NB4 (cell line): ENCODE measurements around the gene LMAN1.

Experiments used
- MYC ChIP-seq: IDR thresholded peaks from 2 replicates; pipeline ENCODE4 v1.6.1; 2011; ENCODE audit warnings: low read depth, low read length
- POLR2A ChIP-seq: IDR thresholded peaks from 2 replicates; pipeline ENCODE4 v1.6.1; 2011; ENCODE audit warnings: mild to moderate bottlenecking; ENCODE audit not compliant: insufficient read length; ENCODE audit errors: extremely low read depth
- TF ChIP-seq, protein P1 (sequence below): IDR thresholded peaks from one replicate; pipeline ENCODE4 v1.5.1; 2012; ENCODE audit warnings: low read depth, low read length
- TF ChIP-seq, protein P2 (sequence below): IDR thresholded peaks from 2 replicates; pipeline ENCODE4 v1.6.1; 2011; ENCODE audit warnings: low read depth, low read length

DNA sequence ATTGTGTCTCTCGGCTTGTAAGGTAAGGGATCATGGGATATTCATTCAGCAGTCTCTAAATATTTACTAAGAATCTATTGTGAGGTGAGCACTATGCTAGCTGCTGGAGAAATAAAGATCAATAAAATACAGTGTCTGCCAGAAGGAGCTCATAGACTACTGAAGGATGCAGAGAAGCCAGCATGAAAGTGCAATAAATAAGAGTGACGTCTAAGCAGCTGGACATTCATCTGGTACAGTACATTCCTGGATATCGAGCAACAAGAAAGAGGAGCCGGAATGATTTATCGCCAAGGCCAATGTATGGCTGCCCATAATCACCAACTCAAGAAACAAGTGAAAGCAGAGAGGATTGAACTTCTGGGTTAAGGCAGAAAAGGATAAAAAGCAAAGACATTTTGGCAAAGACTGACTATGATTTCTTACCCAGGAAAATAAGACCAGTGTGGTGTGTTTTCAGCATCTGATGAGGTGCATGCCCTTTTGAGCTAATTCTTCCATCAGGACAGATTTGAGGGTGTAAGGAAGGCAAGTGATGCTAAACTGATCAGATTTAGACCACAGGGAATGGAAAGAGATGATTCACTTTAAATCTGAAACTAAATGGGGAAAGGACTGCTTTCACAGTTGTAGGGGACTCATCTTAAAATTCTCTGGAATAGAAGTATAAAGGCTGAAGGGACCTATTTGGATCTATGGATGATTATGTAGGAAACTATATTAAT lies 18.7 kb upstream of the LMAN1 start:
- TF ChIP-seq, protein P1, sequence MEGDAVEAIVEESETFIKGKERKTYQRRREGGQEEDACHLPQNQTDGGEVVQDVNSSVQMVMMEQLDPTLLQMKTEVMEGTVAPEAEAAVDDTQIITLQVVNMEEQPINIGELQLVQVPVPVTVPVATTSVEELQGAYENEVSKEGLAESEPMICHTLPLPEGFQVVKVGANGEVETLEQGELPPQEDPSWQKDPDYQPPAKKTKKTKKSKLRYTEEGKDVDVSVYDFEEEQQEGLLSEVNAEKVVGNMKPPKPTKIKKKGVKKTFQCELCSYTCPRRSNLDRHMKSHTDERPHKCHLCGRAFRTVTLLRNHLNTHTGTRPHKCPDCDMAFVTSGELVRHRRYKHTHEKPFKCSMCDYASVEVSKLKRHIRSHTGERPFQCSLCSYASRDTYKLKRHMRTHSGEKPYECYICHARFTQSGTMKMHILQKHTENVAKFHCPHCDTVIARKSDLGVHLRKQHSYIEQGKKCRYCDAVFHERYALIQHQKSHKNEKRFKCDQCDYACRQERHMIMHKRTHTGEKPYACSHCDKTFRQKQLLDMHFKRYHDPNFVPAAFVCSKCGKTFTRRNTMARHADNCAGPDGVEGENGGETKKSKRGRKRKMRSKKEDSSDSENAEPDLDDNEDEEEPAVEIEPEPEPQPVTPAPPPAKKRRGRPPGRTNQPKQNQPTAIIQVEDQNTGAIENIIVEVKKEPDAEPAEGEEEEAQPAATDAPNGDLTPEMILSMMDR, result no peak
- TF ChIP-seq POLR2A, result no peak
- TF ChIP-seq, protein P2, sequence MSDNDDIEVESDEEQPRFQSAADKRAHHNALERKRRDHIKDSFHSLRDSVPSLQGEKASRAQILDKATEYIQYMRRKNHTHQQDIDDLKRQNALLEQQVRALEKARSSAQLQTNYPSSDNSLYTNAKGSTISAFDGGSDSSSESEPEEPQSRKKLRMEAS, result no peak
- TF ChIP-seq MYC, result no peak
